Trophoblast cell (in vitro differentiated cells and primary cell): ENCODE results near the gene GSAP.
A peak's percentile ranks its signal among the peaks of the same experiment; 100 is the strongest.

ENCODE experiments used
- DNase-seq, 2 donors: peaks; one replicate each; pipeline ENCODE4 v3.0.0-alpha.2; 2016
- H2AFZ ChIP-seq: 2 replicates; pipeline ENCODE4 v1.6.1; 2013; ENCODE audit warnings: low read length, moderate library complexity, mild to moderate bottlenecking; ENCODE audit not compliant: insufficient read depth, poor library complexity
- H2AK5ac ChIP-seq: 2 replicates; pipeline ENCODE4 v1.6.1; 2013; ENCODE audit warnings: mild to moderate bottlenecking, low read length
- H2BK120ac ChIP-seq: 2 replicates; pipeline ENCODE4 v1.6.1; 2013; ENCODE audit warnings: low read length, mild to moderate bottlenecking, moderate library complexity; ENCODE audit not compliant: insufficient read depth, poor library complexity
- H2BK12ac ChIP-seq: 2 replicates; pipeline ENCODE4 v1.6.1; 2013; ENCODE audit warnings: mild to moderate bottlenecking, low read length, moderate library complexity
- H2BK5ac ChIP-seq: 2 replicates; pipeline ENCODE4 v1.6.1; 2013; ENCODE audit warnings: low read length, low read depth, moderate library complexity, mild to moderate bottlenecking; ENCODE audit not compliant: poor library complexity
- H3K14ac ChIP-seq: 2 replicates; pipeline ENCODE4 v1.6.1; 2013; ENCODE audit warnings: mild to moderate bottlenecking, low read length
- H3K18ac ChIP-seq: 2 replicates; pipeline ENCODE4 v1.6.1; 2013; ENCODE audit warnings: mild to moderate bottlenecking, low read length
- H3K23ac ChIP-seq: 2 replicates; pipeline ENCODE4 v1.6.1; 2013; ENCODE audit warnings: low read length
- H3K27ac ChIP-seq: 2 replicates; pipeline ENCODE4 v1.5.1; 2013; ENCODE audit warnings: low read depth, mild to moderate bottlenecking, inconsistent platforms, low read length, moderate library complexity
- H3K27me3 ChIP-seq: 2 replicates; pipeline ENCODE4 v1.6.1; 2013; ENCODE audit warnings: inconsistent platforms, mild to moderate bottlenecking, low read length, moderate library complexity; ENCODE audit not compliant: insufficient read depth
- H3K36me3 ChIP-seq, 2 experiments: 1 replicate in 1 of 2; 2 replicates in 1 of 2; pipeline ENCODE4 v1.6.1; 2013; ENCODE audit warnings: low read length in 2 of 2, mild to moderate bottlenecking in 2 of 2, moderate library complexity in 1 of 2; ENCODE audit not compliant: insufficient read depth in 2 of 2, control insufficient read depth in 1 of 2
- H3K4ac ChIP-seq: 2 replicates; pipeline ENCODE4 v1.6.1; 2013; ENCODE audit warnings: low read depth, mild to moderate bottlenecking, low read length, moderate library complexity
- H3K4me1 ChIP-seq, 2 experiments: 1 replicate in 1 of 2; 2 replicates in 1 of 2; pipeline ENCODE4 v1.6.1; 2013; ENCODE audit warnings: low read length in 2 of 2, mild to moderate bottlenecking in 2 of 2, moderate library complexity in 1 of 2; ENCODE audit not compliant: insufficient read depth in 2 of 2, control insufficient read depth in 1 of 2
- H3K4me2 ChIP-seq: 2 replicates; pipeline ENCODE4 v1.6.1; 2013; ENCODE audit warnings: inconsistent platforms, mild to moderate bottlenecking, low read length, moderate library complexity
- H3K4me3 ChIP-seq: 2 replicates; pipeline ENCODE4 v1.5.1; 2013; ENCODE audit warnings: mild to moderate bottlenecking, low read depth, low read length, inconsistent platforms
- H3K79me1 ChIP-seq: one replicate; pipeline ENCODE4 v1.6.1; 2013; ENCODE audit warnings: low read length
- H3K79me2 ChIP-seq: 2 replicates; pipeline ENCODE4 v1.6.1; 2013; ENCODE audit warnings: low read length, mild to moderate bottlenecking; ENCODE audit not compliant: control insufficient read depth, insufficient read depth, poor library complexity
- H3K9ac ChIP-seq: 2 replicates; pipeline ENCODE4 v1.6.1; 2013; ENCODE audit warnings: mild to moderate bottlenecking, low read length
- H3K9me3 ChIP-seq: 2 replicates; pipeline ENCODE4 v1.6.1; 2013; ENCODE audit warnings: low read depth, mild to moderate bottlenecking, control low read depth, inconsistent platforms, low read length; ENCODE audit not compliant: insufficient read depth
- H4K12ac ChIP-seq: 2 replicates; pipeline ENCODE4 v1.6.1; 2013; ENCODE audit warnings: low read depth, mild to moderate bottlenecking, low read length, moderate library complexity
- H4K8ac ChIP-seq: 2 replicates; pipeline ENCODE4 v1.6.1; 2013; ENCODE audit warnings: low read depth, mild to moderate bottlenecking, low read length, moderate library complexity
- H4K91ac ChIP-seq: one replicate; pipeline ENCODE4 v1.6.1; 2013; ENCODE audit warnings: low read depth, mild to moderate bottlenecking, low read length, moderate library complexity
- WGBS: extraction: QIAGEN DNeasy Blood & Tissue Kit; methylation state at CpG from one replicate; pipeline ENCODE4 v1.1.7; 2013; ENCODE audit warnings: missing lambda C conversion rate; ENCODE audit not compliant: insufficient read length, insufficient coverage; ENCODE audit errors: extremely low coverage; 5-methylcytosine and 5-hydroxymethylcytosine counted together

GSAP gene

DNA sequence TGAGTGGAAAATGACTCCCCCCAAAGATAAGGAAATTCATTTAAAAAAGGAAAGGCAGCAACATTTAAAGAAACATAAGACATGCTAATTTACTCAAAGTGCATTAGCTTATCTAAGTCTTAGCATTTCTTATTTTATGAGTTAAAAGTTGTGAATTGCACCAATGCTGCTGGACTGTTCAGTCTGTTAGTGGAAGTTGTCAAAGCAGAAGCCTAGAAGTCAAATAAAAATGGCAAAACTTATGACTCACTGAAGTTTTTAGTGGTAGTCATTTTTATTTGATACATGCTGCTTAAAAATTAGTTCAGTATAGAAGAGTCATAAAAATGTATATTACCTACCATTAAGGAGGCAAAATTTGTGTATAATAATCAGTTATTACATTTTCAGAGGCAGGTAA lies 125.7 kb downstream of the GSAP start:
- Histone ChIP-seq H3K23ac (no peak overlapping the region), H3K4me2 (no peak overlapping the region), H3K14ac (no peak overlapping the region), H3K79me1 (no peaks in the 10 kb centered on the region), H4K91ac (no peak overlapping the region), H3K4me3 (no peak overlapping the region), H3K27ac (no peak overlapping the region), H3K79me2 (no peaks in the 10 kb centered on the region), H3K36me3 (no peaks in the 10 kb centered on the region), H3K9ac (no peak overlapping the region), H4K12ac (no peak overlapping the region), H2AK5ac (no peak overlapping the region), H4K8ac (no peak overlapping the region), H3K18ac (no peak overlapping the region), H3K4ac (no peak overlapping the region), H2BK12ac (no peak overlapping the region), H3K27me3 (no peaks in the 10 kb centered on the region), H2BK5ac (no peak overlapping the region), H2BK120ac (no peak overlapping the region), H2AFZ (no peak overlapping the region), H3K4me1 (no peaks in the 10 kb centered on the region), H3K9me3 (no peaks in the 10 kb centered on the region)
- no peak for DNase-seq

DNA sequence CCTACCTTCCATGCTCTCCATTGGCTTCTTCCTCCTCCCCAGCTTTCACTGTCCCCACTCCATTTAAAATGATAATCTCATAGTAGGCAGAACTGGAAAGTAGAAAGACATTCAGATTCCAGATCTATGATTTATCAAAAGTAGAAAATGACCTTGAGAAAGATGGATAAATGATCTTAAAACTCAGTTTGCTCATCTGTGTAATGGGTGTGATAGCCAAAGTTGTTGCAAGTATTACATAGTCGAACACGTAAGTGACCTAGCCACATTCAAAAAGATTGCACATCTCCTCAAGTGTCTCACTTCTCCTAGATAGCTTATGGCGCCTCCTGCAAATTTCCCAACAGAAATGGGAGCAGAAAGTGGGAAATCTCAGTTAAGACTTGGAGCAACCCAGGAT lies 126.8 kb downstream of the GSAP start:
- H3K79me1 ChIP-seq, result no peaks in the 10 kb centered on the region
- H2AFZ ChIP-seq, result no peak overlapping the region
- H3K14ac ChIP-seq, result no peak overlapping the region
- no peak overlapping the region for H3K23ac ChIP-seq
- no peak overlapping the region for H2BK12ac ChIP-seq
- no peak overlapping the region for H3K27ac ChIP-seq
- H3K27me3 ChIP-seq, result no peaks in the 10 kb centered on the region
- no peak overlapping the region for H4K8ac ChIP-seq
- H3K4me3 ChIP-seq, result no peak overlapping the region
- no peak overlapping the region for H4K12ac ChIP-seq
- H2BK120ac ChIP-seq, result no peak overlapping the region
- H2AK5ac ChIP-seq, result no peak overlapping the region
- no peak for DNase-seq
- H3K9ac ChIP-seq, result no peak overlapping the region
- H3K4me1 ChIP-seq, result no peaks in the 10 kb centered on the region
- H4K91ac ChIP-seq, result no peak overlapping the region
- no peaks in the 10 kb centered on the region for H3K9me3 ChIP-seq
- H3K4ac ChIP-seq, result no peak overlapping the region
- H2BK5ac ChIP-seq, result no peak overlapping the region
- H3K18ac ChIP-seq, result no peak overlapping the region
- H3K79me2 ChIP-seq, result no peaks in the 10 kb centered on the region
- WGBS, result no CpG with 5 or more reads among the region's 3 CpGs
- H3K36me3 ChIP-seq, result no peaks in the 10 kb centered on the region
- H3K4me2 ChIP-seq, result no peak overlapping the region

DNA sequence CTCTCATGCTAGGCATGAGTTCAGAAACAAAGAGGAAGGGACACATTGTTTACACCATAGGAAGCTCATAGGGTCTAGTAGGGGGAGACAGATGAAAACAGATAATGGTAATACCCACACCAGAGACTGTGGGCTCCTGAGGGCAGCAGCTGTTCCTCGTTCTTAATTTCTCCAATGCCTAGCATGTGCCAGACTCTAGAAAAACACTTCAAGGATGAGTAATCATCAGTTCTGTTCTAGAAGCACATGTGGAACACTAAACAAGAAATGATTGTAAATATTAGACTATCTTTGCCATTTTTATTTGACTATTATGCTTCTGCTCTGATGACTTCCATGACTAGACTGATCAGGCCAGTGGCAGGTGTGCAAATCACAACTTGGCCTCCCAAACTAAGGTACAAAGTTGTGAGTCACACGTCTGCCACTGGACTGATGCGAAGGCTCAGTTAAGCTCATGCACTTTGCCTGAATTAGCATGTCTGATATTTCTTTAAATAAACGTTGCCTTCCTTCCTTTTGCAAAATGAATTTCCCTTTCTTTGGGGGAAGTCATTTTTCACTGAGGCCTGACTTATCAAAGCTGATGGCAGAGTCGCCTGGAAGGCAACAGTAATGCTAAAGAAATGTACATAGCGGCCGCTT lies 127.4 kb downstream of the GSAP start:
- no peaks in the 10 kb centered on the region for H3K4me1 ChIP-seq
- no peak overlapping the region for H4K8ac ChIP-seq
- DNase-seq, result no peak
- no peak overlapping the region for H4K91ac ChIP-seq
- H3K4me3 ChIP-seq, result no peak overlapping the region
- H2AK5ac ChIP-seq, result no peak overlapping the region
- H3K4ac ChIP-seq, result no peak overlapping the region
- no peaks in the 10 kb centered on the region for H3K79me1 ChIP-seq
- no peaks in the 10 kb centered on the region for H3K27me3 ChIP-seq
- H2BK120ac ChIP-seq, result no peak overlapping the region
- H3K9ac ChIP-seq, result no peak overlapping the region
- WGBS, result no CpG with 5 or more reads among the region's 7 CpGs
- no peak overlapping the region for H2AFZ ChIP-seq
- H2BK5ac ChIP-seq, result no peak overlapping the region
- H3K14ac ChIP-seq, result no peak overlapping the region
- no peaks in the 10 kb centered on the region for H3K9me3 ChIP-seq
- no peak overlapping the region for H3K18ac ChIP-seq
- H4K12ac ChIP-seq, result no peak overlapping the region
- H3K36me3 ChIP-seq, result no peaks in the 10 kb centered on the region
- no peak overlapping the region for H3K27ac ChIP-seq
- no peaks in the 10 kb centered on the region for H3K79me2 ChIP-seq
- H3K4me2 ChIP-seq, result no peak overlapping the region
- no peak overlapping the region for H3K23ac ChIP-seq
- no peak overlapping the region for H2BK12ac ChIP-seq

DNA sequence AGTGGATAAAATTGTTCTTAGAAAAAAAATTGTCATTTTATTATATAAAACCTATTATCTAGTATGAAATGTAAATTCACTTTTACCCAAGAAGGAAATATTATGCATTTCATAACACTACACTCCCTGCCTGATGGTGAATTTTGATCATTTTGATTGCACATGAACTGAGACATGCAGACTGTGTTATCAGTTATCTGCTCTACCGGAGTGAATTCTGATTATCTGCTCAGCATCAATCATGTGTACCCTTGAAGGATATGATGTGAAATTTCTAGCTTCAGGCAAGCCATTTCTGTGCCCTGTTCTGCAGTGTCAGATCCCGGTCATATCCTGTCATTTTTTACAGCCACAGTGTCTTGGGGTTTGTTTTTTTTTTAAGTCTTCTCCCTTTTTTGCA lies 131.5 kb downstream of the GSAP start:
- Histone ChIP-seq H3K27me3 (no peaks in the 10 kb centered on the region), H3K23ac (no peak overlapping the region), H2AFZ (no peak overlapping the region), H3K4me1 (no peaks in the 10 kb centered on the region), H3K27ac (no peak overlapping the region), H2AK5ac (no peak overlapping the region), H2BK120ac (no peak overlapping the region), H3K36me3 (no peaks in the 10 kb centered on the region), H3K4ac (no peak overlapping the region), H3K14ac (no peak overlapping the region), H3K18ac (no peak overlapping the region), H3K9me3 (no peaks in the 10 kb centered on the region), H3K79me1 (no peaks in the 10 kb centered on the region), H3K9ac (no peak overlapping the region), H4K91ac (no peak overlapping the region), H4K8ac (no peak overlapping the region), H2BK5ac (no peak overlapping the region), H4K12ac (no peak overlapping the region), H2BK12ac (no peak overlapping the region), H3K79me2 (no peaks in the 10 kb centered on the region), H3K4me2 (no peak overlapping the region), H3K4me3 (no peak overlapping the region)
- peak; percentile 24 to 82 for DNase-seq
- WGBS, result no CpG with 5 or more reads among the region's 2 CpGs
